K562 (cell line): ENCODE data around the gene NINJ1. TPM values are rescaled to one million over a fixed set of nuclear protein-coding genes. Genes with fewer than 3 reads are reported as not detected.

Source experiments
- ATAC-seq: fragments of 200-7000 bp; cut with Tn5 transposase; 3 replicates; pipeline ENCODE4 v1.9.1; 2020; ENCODE audit warnings: moderate library complexity
- BruUV-seq: library from RNA; stranded (reverse); fragments of 400-500 nt; replicated peaks from 2 replicates; lab custom pipeline; 2021; lab: Mats Ljungman, UMichigan
- CTCF ChIA-PET: fragments of 300-600 bp; formaldehyde crosslinking; extraction: SDS; loops from one replicate; lab custom pipeline; 2021; ENCODE audit warnings: low intra/inter-chr PET ratio; lab: Yijun Ruan, JAX
- POLR2A ChIA-PET: fragments of 300-600, 350-650 bp; sonication (Branson Sonifier 250); formaldehyde crosslinking; extraction: SDS; loops from one replicate; lab custom pipeline; 2021; ENCODE audit warnings: antibody characterized with exemption, inconsistent platforms; lab: Yijun Ruan, JAX
- DNase-seq, 4 experiments: peaks; one replicate each; pipeline versions ENCODE4 v3.0.0 to v3.0.0-alpha.2; 2011 to 2018; ENCODE audit warnings: low spot score in 3 of 4, mixed read lengths in 3 of 4; ENCODE audit errors: extremely low read depth in 1 of 4
- FAIRE-seq: peaks from 2 replicates; lab custom pipeline; 2011; peaks lifted over from hg19 to GRCh38; lab: Jason Lieb, UNC
- H2AFZ ChIP-seq: 2 replicates; pipeline ENCODE4 v1.6.0; 2011; ENCODE audit warnings: low read depth, low read length, control low read depth, inconsistent platforms
- H3K27ac ChIP-seq: fragments of 200-600 bp; 3 replicates; pipeline ENCODE4 v1.8.0; 2011; ENCODE audit warnings: low read depth, mild to moderate bottlenecking, control low read depth, inconsistent platforms, low read length, moderate library complexity, mixed read lengths; ENCODE audit errors: extremely low read depth
- H3K27me3 ChIP-seq, 2 experiments: fragments of 300-600 bp in 1 of 2; 2 replicates in 1 of 2; 3 replicates in 1 of 2; pipeline versions ENCODE4 v1.6.0 to v1.8.0; 2011; ENCODE audit warnings: inconsistent platforms in 2 of 2, low read length in 2 of 2, mild to moderate bottlenecking in 1 of 2, mixed read lengths in 1 of 2, moderate library complexity in 1 of 2; ENCODE audit not compliant: control insufficient read depth in 2 of 2, insufficient read depth in 2 of 2
- H3K36me3 ChIP-seq: fragments of 300-600 bp; 3 replicates; pipeline ENCODE4 v1.8.0; 2011; ENCODE audit warnings: mild to moderate bottlenecking, low read length, inconsistent platforms; ENCODE audit not compliant: control insufficient read depth, insufficient read depth
- H3K4me1 ChIP-seq, 2 experiments: fragments of 200-600 bp in 1 of 2; replicated peaks in 1 of 2; 2 replicates in 1 of 2; 3 replicates in 1 of 2; pipeline versions ENCODE4 v1.5.1 to v1.8.0; 2011; ENCODE audit warnings: inconsistent platforms in 2 of 2, low read length in 2 of 2, mild to moderate bottlenecking in 1 of 2, mixed read lengths in 1 of 2, moderate library complexity in 1 of 2; ENCODE audit not compliant: control insufficient read depth in 2 of 2, insufficient read depth in 2 of 2
- H3K4me2 ChIP-seq: 2 replicates; pipeline ENCODE4 v1.6.1; 2011; ENCODE audit warnings: low read length, control low read depth, inconsistent platforms, mixed read lengths; ENCODE audit not compliant: insufficient read depth
- H3K4me3 ChIP-seq: fragments of 200-600 bp; sonication (generic), shearing (Covaris generic); 2 replicates; pipeline ENCODE4 v1.5.1; 2016; ENCODE audit warnings: control low read depth, inconsistent platforms
- H3K79me2 ChIP-seq: fragments of 200-600 bp; 3 replicates; pipeline ENCODE4 v1.8.0; 2011; ENCODE audit warnings: low read length, inconsistent platforms; ENCODE audit not compliant: control insufficient read depth, insufficient read depth
- H3K9ac ChIP-seq, 2 experiments: 2 replicates each; pipeline versions ENCODE4 v1.6.0 to v1.6.1; 2011; ENCODE audit warnings: low read depth in 2 of 2, low read length in 2 of 2, control low read depth in 1 of 2, inconsistent platforms in 1 of 2, mild to moderate bottlenecking in 1 of 2, mixed read lengths in 1 of 2; ENCODE audit not compliant: insufficient read depth in 1 of 2
- H3K9me1 ChIP-seq: one replicate; pipeline ENCODE4 v1.6.0; 2011; ENCODE audit warnings: inconsistent platforms, mild to moderate bottlenecking, low read length, moderate library complexity; ENCODE audit not compliant: control insufficient read depth, insufficient read depth
- H3K9me3 ChIP-seq: replicated peaks from 2 replicates; pipeline ENCODE4 v1.5.1; 2011; ENCODE audit warnings: low read depth, low read length, inconsistent platforms; ENCODE audit not compliant: control insufficient read depth, insufficient read depth
- H4K20me1 ChIP-seq: replicated peaks from 2 replicates; pipeline ENCODE4 v1.6.1; 2011; ENCODE audit warnings: low read length, inconsistent platforms, mixed read lengths; ENCODE audit not compliant: control insufficient read depth, insufficient read depth
- CSDE1 ChIP-seq, 2 experiments: fragments of 450-650 bp; IDR thresholded peaks; 2 replicates each; pipeline ENCODE4 v1.6.1; 2016; ENCODE audit warnings: mild to moderate bottlenecking in 1 of 2
- FOXJ3 ChIP-seq: sonication (generic); formaldehyde crosslinking; IDR thresholded peaks from 2 replicates; pipeline ENCODE4 v1.4.0; 2020; ENCODE audit warnings: mild to moderate bottlenecking, missing genetic modification reagents
- PBX2 ChIP-seq, 2 experiments: IDR thresholded peaks in 1 of 2; conservative IDR thresholded peaks in 1 of 2; 2 replicates each; pipeline ENCODE4 v1.6.1; 2016; ENCODE audit warnings: low read depth in 2 of 2, mild to moderate bottlenecking in 1 of 2, missing compliant biosample characterization in 1 of 2, missing genetic modification characterization in 1 of 2, moderate library complexity in 1 of 2
- PHF21A ChIP-seq: fragments of 450-650 bp; IDR thresholded peaks from 2 replicates; pipeline ENCODE4 v1.6.1; 2017; ENCODE audit warnings: low read depth, borderline replicate concordance
- ZBTB33 ChIP-seq: sonication (generic); formaldehyde crosslinking; IDR thresholded peaks from 2 replicates; pipeline ENCODE4 v1.8.1; 2023; ENCODE audit warnings: mild to moderate bottlenecking, missing genetic modification reagents
- ZNF699 ChIP-seq: fragments of 250-450 bp; sonication (Bioruptor Pico); IDR thresholded peaks from 2 replicates; pipeline ENCODE4 v1.8.0; 2021; ENCODE audit warnings: mild to moderate bottlenecking, moderate library complexity; ENCODE audit not compliant: insufficient replicate concordance
- WGBS: fragments of 100-300 bp; shearing (Covaris generic); methylation state at CpG from one replicate; pipeline ENCODE4 v1.1.6; 2016; ENCODE audit warnings: low coverage, mixed read lengths; ENCODE audit not compliant: insufficient coverage; ENCODE audit errors: missing lambda C conversion rate; 5-methylcytosine and 5-hydroxymethylcytosine counted together
- in situ Hi-C: fragments of 300-500 bp; cut with MboI; formaldehyde crosslinking; loops from 4 replicates; pipeline ENCODE4 v1.15.0; 2018; ENCODE audit warnings: inconsistent platforms, mixed read lengths
- intact Hi-C: fragments of 100-400 bp; cut with micrococcal nuclease; formaldehyde crosslinking; loops from 2 replicates; pipeline ENCODE4 v1.14.2; 2022
- polyA plus RNA-seq, 8 experiments: library from polyadenylated mRNA; depleted of rRNA in 4 of 8; stranded (reverse) in 5 of 8; unstranded in 3 of 8; fragments of >200 nt; fragmentation: Nextera tagmentation in 2 of 8; fragmentation: Illumina TruSeq in 1 of 8; extraction: Ambion mirVana in 2 of 8; extraction: Trizol in 1 of 8; gene quantifications; 2 replicates each; pipeline versions ENCODE4 v1.2.1 to v1.2.3, GENCODE V29; 2011 to 2014; ENCODE audit warnings: inconsistent platforms in 1 of 8, missing spikeins in 1 of 8
- total RNA-seq, 7 experiments: library from RNA; depleted of rRNA in 6 of 7; stranded (reverse); fragments of >200 nt in 6 of 7; fragmentation: Illumina TruSeq in 2 of 7; extraction: Trizol in 2 of 7; gene quantifications; 2 replicates each; pipeline versions ENCODE4 v1.2.1 to v1.2.3, GENCODE V29; 2011 to 2021; ENCODE audit warnings: low replicate concordance in 1 of 7

NINJ1 gene
- total and polyA plus RNA-seq, 9 of the 15 experiments (the other 6 are each of a cell fraction or from before 2014, with no cell fraction given): 0.13 to 8.4 (median 4.9) TPM

GRCh38 chr9:93148721-93149120, 14.7 kb upstream of the NINJ1 start:
- ChIA-PET POLR2A (no interaction called here), CTCF (no interaction called here)
- Histone ChIP-seq H3K9me1 (no peaks in the 10 kb centered on the region), H3K4me1 (peaks cover 0 to 4% of the 10 kb centered on the region in 2 experiments; a peak in 2 of 5 replicates), H3K4me3 (no peak overlapping the region), H3K36me3 (no peaks in the 10 kb centered on the region), H3K27ac (no peak overlapping the region), H3K27me3 (peaks cover 2 to 20% of the 10 kb centered on the region in 2 experiments; a peak in 4 of 5 replicates), H4K20me1 (no peaks in the 10 kb centered on the region), H3K9me3 (peaks cover 4% of the 10 kb centered on the region), H3K79me2 (no peaks in the 10 kb centered on the region), H3K9ac (no peak overlapping the region), H2AFZ (no peak overlapping the region)
- DNase-seq: no peak
- ATAC-seq: no peak
- intact Hi-C loops: no loop called here
- WGBS: 0% methylated on average over 2 of the region's 2 CpGs
- no TSS peak for BruUV-seq
- in situ Hi-C loops: no loop called here
- FAIRE-seq: no peak
- TF ChIP-seq FOXJ3 (CRISPR knock-in tag) (no peak), CSDE1 (IDR thresholded peaks at IDR 0.05) (no peak)
- TF ChIP-seq, all 486 proteins: peak for 0
- H3K4me2 ChIP-seq: no peak overlapping the region

- Histone ChIP-seq H3K27ac (no peak overlapping the region), H4K20me1 (no peaks in the 10 kb centered on the region), H3K4me1 (peaks cover 0 to 6% of the 10 kb centered on the region in 2 experiments; a peak in 2 of 5 replicates), H3K36me3 (no peaks in the 10 kb centered on the region), H3K4me2 (no peak overlapping the region), H3K79me2 (no peaks in the 10 kb centered on the region), H3K27me3 (peaks cover 2 to 21% of the 10 kb centered on the region in 2 experiments; a peak in 4 of 5 replicates), H3K9me1 (no peaks in the 10 kb centered on the region), H2AFZ (no peak overlapping the region), H3K9ac (no peak overlapping the region), H3K9me3 (peaks cover 4% of the 10 kb centered on the region), H3K4me3 (no peak overlapping the region)
- FAIRE-seq: no peak
- DNase-seq: no peak
- in situ Hi-C loops (no loop called here), intact Hi-C loops (no loop called here)
- ATAC-seq: no peak
- CTCF ChIA-PET: no interaction called here
- no TSS peak for BruUV-seq
- 21% methylated on average over 2 of the region's 2 CpGs for WGBS
- POLR2A ChIA-PET: no interaction called here
- no peak for TF ChIP-seq PBX2 (CRISPR knock-in tag; IDR thresholded peaks at IDR 0.05; ENCODE audit: low read depth)
- TF ChIP-seq PBX2 (tag; conservative IDR thresholded peaks at IDR 0.05; ENCODE audit: low read depth): no peak
- no peak for TF ChIP-seq ZNF699 (CRISPR knock-in tag)
- no peak for TF ChIP-seq PHF21A
- no peak for TF ChIP-seq ZBTB33 (CRISPR knock-in tag)
These were observed 13.6 kb upstream of the NINJ1 start for GRCh38 chr9:93147632-93148031.
